K562 (cell line): ENCODE data around the gene GNA15. TPM values are rescaled to one million over a fixed set of nuclear protein-coding genes. Genes with fewer than 3 reads are reported as not detected.

ENCODE experiments used
- ATAC-seq: fragments of 200-7000 bp; cut with Tn5 transposase; 3 replicates; pipeline ENCODE4 v1.9.1; 2020; ENCODE audit warnings: moderate library complexity
- BruUV-seq: library from RNA; stranded (reverse); fragments of 400-500 nt; replicated peaks from 2 replicates; lab custom pipeline; 2021; lab: Mats Ljungman, UMichigan
- CTCF ChIA-PET: fragments of 300-600 bp; formaldehyde crosslinking; extraction: SDS; loops from one replicate; lab custom pipeline; 2021; ENCODE audit warnings: low intra/inter-chr PET ratio; lab: Yijun Ruan, JAX
- POLR2A ChIA-PET: fragments of 300-600, 350-650 bp; sonication (Branson Sonifier 250); formaldehyde crosslinking; extraction: SDS; loops from one replicate; lab custom pipeline; 2021; ENCODE audit warnings: antibody characterized with exemption, inconsistent platforms; lab: Yijun Ruan, JAX
- DNase-seq, 4 experiments: peaks; one replicate each; pipeline versions ENCODE4 v3.0.0 to v3.0.0-alpha.2; 2011 to 2018; ENCODE audit warnings: low spot score in 3 of 4, mixed read lengths in 3 of 4; ENCODE audit errors: extremely low read depth in 1 of 4
- FAIRE-seq: peaks from 2 replicates; lab custom pipeline; 2011; peaks lifted over from hg19 to GRCh38; lab: Jason Lieb, UNC
- H2AFZ ChIP-seq: 2 replicates; pipeline ENCODE4 v1.6.0; 2011; ENCODE audit warnings: low read depth, low read length, control low read depth, inconsistent platforms
- H3K27ac ChIP-seq: fragments of 200-600 bp; 3 replicates; pipeline ENCODE4 v1.8.0; 2011; ENCODE audit warnings: low read depth, mild to moderate bottlenecking, control low read depth, inconsistent platforms, low read length, moderate library complexity, mixed read lengths; ENCODE audit errors: extremely low read depth
- H3K27me3 ChIP-seq, 2 experiments: fragments of 300-600 bp in 1 of 2; 2 replicates in 1 of 2; 3 replicates in 1 of 2; pipeline versions ENCODE4 v1.6.0 to v1.8.0; 2011; ENCODE audit warnings: inconsistent platforms in 2 of 2, low read length in 2 of 2, mild to moderate bottlenecking in 1 of 2, mixed read lengths in 1 of 2, moderate library complexity in 1 of 2; ENCODE audit not compliant: control insufficient read depth in 2 of 2, insufficient read depth in 2 of 2
- H3K36me3 ChIP-seq: fragments of 300-600 bp; 3 replicates; pipeline ENCODE4 v1.8.0; 2011; ENCODE audit warnings: mild to moderate bottlenecking, low read length, inconsistent platforms; ENCODE audit not compliant: control insufficient read depth, insufficient read depth
- H3K4me1 ChIP-seq, 2 experiments: fragments of 200-600 bp in 1 of 2; replicated peaks in 1 of 2; 2 replicates in 1 of 2; 3 replicates in 1 of 2; pipeline versions ENCODE4 v1.5.1 to v1.8.0; 2011; ENCODE audit warnings: inconsistent platforms in 2 of 2, low read length in 2 of 2, mild to moderate bottlenecking in 1 of 2, mixed read lengths in 1 of 2, moderate library complexity in 1 of 2; ENCODE audit not compliant: control insufficient read depth in 2 of 2, insufficient read depth in 2 of 2
- H3K4me2 ChIP-seq: 2 replicates; pipeline ENCODE4 v1.6.1; 2011; ENCODE audit warnings: low read length, control low read depth, inconsistent platforms, mixed read lengths; ENCODE audit not compliant: insufficient read depth
- H3K4me3 ChIP-seq: fragments of 200-600 bp; sonication (generic), shearing (Covaris generic); 2 replicates; pipeline ENCODE4 v1.5.1; 2016; ENCODE audit warnings: control low read depth, inconsistent platforms
- H3K79me2 ChIP-seq: fragments of 200-600 bp; 3 replicates; pipeline ENCODE4 v1.8.0; 2011; ENCODE audit warnings: low read length, inconsistent platforms; ENCODE audit not compliant: control insufficient read depth, insufficient read depth
- H3K9ac ChIP-seq, 2 experiments: 2 replicates each; pipeline versions ENCODE4 v1.6.0 to v1.6.1; 2011; ENCODE audit warnings: low read depth in 2 of 2, low read length in 2 of 2, control low read depth in 1 of 2, inconsistent platforms in 1 of 2, mild to moderate bottlenecking in 1 of 2, mixed read lengths in 1 of 2; ENCODE audit not compliant: insufficient read depth in 1 of 2
- H3K9me1 ChIP-seq: one replicate; pipeline ENCODE4 v1.6.0; 2011; ENCODE audit warnings: inconsistent platforms, mild to moderate bottlenecking, low read length, moderate library complexity; ENCODE audit not compliant: control insufficient read depth, insufficient read depth
- H3K9me3 ChIP-seq: replicated peaks from 2 replicates; pipeline ENCODE4 v1.5.1; 2011; ENCODE audit warnings: low read depth, low read length, inconsistent platforms; ENCODE audit not compliant: control insufficient read depth, insufficient read depth
- H4K20me1 ChIP-seq: replicated peaks from 2 replicates; pipeline ENCODE4 v1.6.1; 2011; ENCODE audit warnings: low read length, inconsistent platforms, mixed read lengths; ENCODE audit not compliant: control insufficient read depth, insufficient read depth
- ESRRA ChIP-seq: fragments of 450-650 bp; IDR thresholded peaks from 2 replicates; pipeline ENCODE4 v1.6.1; 2014; ENCODE audit warnings: low read depth, mild to moderate bottlenecking, moderate library complexity, borderline replicate concordance
- LCOR ChIP-seq: sonication (generic); formaldehyde crosslinking; IDR thresholded peaks from 2 replicates; pipeline ENCODE4 v1.8.0; 2022; ENCODE audit warnings: mild to moderate bottlenecking, missing genetic modification reagents
- NR4A1 ChIP-seq, 2 experiments: fragments of 250-450 bp in 1 of 2; fragments of 450-650 bp in 1 of 2; sonication (Bioruptor Pico) in 1 of 2; IDR thresholded peaks; 2 replicates each; pipeline versions ENCODE4 v1.4.0 to v1.6.1; 2016 to 2020; ENCODE audit warnings: mild to moderate bottlenecking in 2 of 2, missing compliant biosample characterization in 1 of 2, missing genetic modification characterization in 1 of 2, moderate library complexity in 1 of 2
- SRSF1 ChIP-seq: fragments of 200-400 bp; formaldehyde crosslinking; IDR thresholded peaks from 2 replicates; pipeline ENCODE4 v1.6.1; 2017; ENCODE audit warnings: mild to moderate bottlenecking, low read depth, low read length, moderate library complexity
- ZBTB7A ChIP-seq: IDR thresholded peaks from 2 replicates; pipeline ENCODE4 v1.6.1; 2011; ENCODE audit warnings: low read depth, mild to moderate bottlenecking, low read length, moderate library complexity, borderline replicate concordance; ENCODE audit not compliant: control insufficient read depth
- ZNF311 ChIP-seq: fragments of 250-450 bp; sonication (Bioruptor Pico); IDR thresholded peaks from 2 replicates; pipeline ENCODE4 v1.4.0; 2020; ENCODE audit warnings: mild to moderate bottlenecking, moderate library complexity
- ZNF324 ChIP-seq: fragments of 250-450 bp; sonication (Bioruptor Pico); IDR thresholded peaks from 2 replicates; pipeline ENCODE4 v1.4.0; 2020; ENCODE audit warnings: mild to moderate bottlenecking
- WGBS: fragments of 100-300 bp; shearing (Covaris generic); methylation state at CpG from one replicate; pipeline ENCODE4 v1.1.6; 2016; ENCODE audit warnings: low coverage, mixed read lengths; ENCODE audit not compliant: insufficient coverage; ENCODE audit errors: missing lambda C conversion rate; 5-methylcytosine and 5-hydroxymethylcytosine counted together
- in situ Hi-C: fragments of 300-500 bp; cut with MboI; formaldehyde crosslinking; loops from 4 replicates; pipeline ENCODE4 v1.15.0; 2018; ENCODE audit warnings: inconsistent platforms, mixed read lengths
- intact Hi-C: fragments of 100-400 bp; cut with micrococcal nuclease; formaldehyde crosslinking; loops from 2 replicates; pipeline ENCODE4 v1.14.2; 2022
- polyA plus RNA-seq, 8 experiments: library from polyadenylated mRNA; depleted of rRNA in 4 of 8; stranded (reverse) in 5 of 8; unstranded in 3 of 8; fragments of >200 nt; fragmentation: Nextera tagmentation in 2 of 8; fragmentation: Illumina TruSeq in 1 of 8; extraction: Ambion mirVana in 2 of 8; extraction: Trizol in 1 of 8; gene quantifications; 2 replicates each; pipeline versions ENCODE4 v1.2.1 to v1.2.3, GENCODE V29; 2011 to 2014; ENCODE audit warnings: inconsistent platforms in 1 of 8, missing spikeins in 1 of 8
- total RNA-seq, 7 experiments: library from RNA; depleted of rRNA in 6 of 7; stranded (reverse); fragments of >200 nt in 6 of 7; fragmentation: Illumina TruSeq in 2 of 7; extraction: Trizol in 2 of 7; gene quantifications; 2 replicates each; pipeline versions ENCODE4 v1.2.1 to v1.2.3, GENCODE V29; 2011 to 2021; ENCODE audit warnings: low replicate concordance in 1 of 7
- TF ChIP-seq, protein P1 (sequence below): fragments of 450-650 bp; IDR thresholded peaks from 2 replicates; pipeline ENCODE4 v1.6.1; 2017; ENCODE audit warnings: antibody characterized with exemption, mild to moderate bottlenecking

The GNA15 gene
- total and polyA plus RNA-seq, 9 of the 15 experiments (the other 6 are each of a cell fraction or from before 2014, with no cell fraction given) = 0.03 to 0.24 (median 0.11) TPM; not detected in 1

GRCh38 chr19:3133793-3134116, 2.1 kb upstream of the GNA15 start:
- in situ Hi-C loops (no loop called here), intact Hi-C loops (no loop called here)
- BruUV-seq = no TSS peak
- Histone ChIP-seq H2AFZ (peak overlapping the region; percentile 92), H3K9me1 (no peaks in the 10 kb centered on the region), H3K4me2 (peak overlapping the region; percentile 52; the same call in 1 of the 2 replicates), H3K4me1 (peaks cover 13 to 30% of the 10 kb centered on the region in 2 experiments), H3K27me3 (no peaks in the 10 kb centered on the region), H3K27ac (peak overlapping the region; percentile 75), H3K9me3 (no peaks in the 10 kb centered on the region; the same call in 1 of the 2 replicates), H3K79me2 (no peaks in the 10 kb centered on the region), H3K4me3 (no peak overlapping the region), H3K9ac (peak overlapping the region; percentile 42 to 84; a peak in 2 of 4 replicates), H4K20me1 (no peaks in the 10 kb centered on the region), H3K36me3 (no peaks in the 10 kb centered on the region)
- DNase-seq = no peak
- 42% methylated on average over 4 of the region's 4 CpGs for WGBS
- ATAC-seq = peak; percentile 26; the same call in 2 of the 3 replicates
- TF ChIP-seq, protein P1, sequence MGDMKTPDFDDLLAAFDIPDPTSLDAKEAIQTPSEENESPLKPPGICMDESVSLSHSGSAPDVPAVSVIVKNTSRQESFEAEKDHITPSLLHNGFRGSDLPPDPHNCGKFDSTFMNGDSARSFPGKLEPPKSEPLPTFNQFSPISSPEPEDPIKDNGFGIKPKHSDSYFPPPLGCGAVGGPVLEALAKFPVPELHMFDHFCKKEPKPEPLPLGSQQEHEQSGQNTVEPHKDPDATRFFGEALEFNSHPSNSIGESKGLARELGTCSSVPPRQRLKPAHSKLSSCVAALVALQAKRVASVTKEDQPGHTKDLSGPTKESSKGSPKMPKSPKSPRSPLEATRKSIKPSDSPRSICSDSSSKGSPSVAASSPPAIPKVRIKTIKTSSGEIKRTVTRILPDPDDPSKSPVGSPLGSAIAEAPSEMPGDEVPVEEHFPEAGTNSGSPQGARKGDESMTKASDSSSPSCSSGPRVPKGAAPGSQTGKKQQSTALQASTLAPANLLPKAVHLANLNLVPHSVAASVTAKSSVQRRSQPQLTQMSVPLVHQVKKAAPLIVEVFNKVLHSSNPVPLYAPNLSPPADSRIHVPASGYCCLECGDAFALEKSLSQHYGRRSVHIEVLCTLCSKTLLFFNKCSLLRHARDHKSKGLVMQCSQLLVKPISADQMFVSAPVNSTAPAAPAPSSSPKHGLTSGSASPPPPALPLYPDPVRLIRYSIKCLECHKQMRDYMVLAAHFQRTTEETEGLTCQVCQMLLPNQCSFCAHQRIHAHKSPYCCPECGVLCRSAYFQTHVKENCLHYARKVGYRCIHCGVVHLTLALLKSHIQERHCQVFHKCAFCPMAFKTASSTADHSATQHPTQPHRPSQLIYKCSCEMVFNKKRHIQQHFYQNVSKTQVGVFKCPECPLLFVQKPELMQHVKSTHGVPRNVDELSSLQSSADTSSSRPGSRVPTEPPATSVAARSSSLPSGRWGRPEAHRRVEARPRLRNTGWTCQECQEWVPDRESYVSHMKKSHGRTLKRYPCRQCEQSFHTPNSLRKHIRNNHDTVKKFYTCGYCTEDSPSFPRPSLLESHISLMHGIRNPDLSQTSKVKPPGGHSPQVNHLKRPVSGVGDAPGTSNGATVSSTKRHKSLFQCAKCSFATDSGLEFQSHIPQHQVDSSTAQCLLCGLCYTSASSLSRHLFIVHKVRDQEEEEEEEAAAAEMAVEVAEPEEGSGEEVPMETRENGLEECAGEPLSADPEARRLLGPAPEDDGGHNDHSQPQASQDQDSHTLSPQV = peak; percentile 4; the same call in 1 of the 2 replicates
- TF ChIP-seq ESRRA (peak; percentile 67), ZNF324 (peak; percentile 16; the same call in 1 of the 2 replicates), NR4A1 (CRISPR knock-in tag; IDR thresholded peaks at IDR 0.05) (no peak), NR4A1 (tag; IDR thresholded peaks at IDR 0.05) (peak; percentile 3; the same call in 1 of the 2 replicates), SRSF1 (no peak), ZBTB7A (no peak), ZNF311 (0 out of 2 replicates have a peak, but pooled peaks have one; percentile 57), LCOR (CRISPR knock-in tag) (0 out of 2 replicates have a peak, but pooled peaks have one; percentile 6)
- ChIA-PET CTCF (no interaction called here), POLR2A (no interaction called here)
- FAIRE-seq = no peak
